Ascending aorta (tissue), 2 donors: ENCODE measurements around the gene ACKR4. TPM values are rescaled to one million over a fixed set of nuclear protein-coding genes. Genes with fewer than 3 reads are reported as not detected.
A peak's percentile ranks its signal among the peaks of the same experiment; 100 is the strongest.
"Not testable (repeated sequence)": the region's sequence is repeated elsewhere in the genome, so short reads cannot be mapped to it uniquely, and the experiment has no call there.

Experiments used
- DNase-seq, 2 donors: peaks; one replicate each; pipeline ENCODE4 v3.0.0-alpha.2; 2019; ENCODE audit warnings: low spot score in 2 of 2
- H3K27ac ChIP-seq, 2 donors: fragments of 200-600 bp; sonication (generic); one replicate each; pipeline ENCODE4 v1.5.1; 2016 to 2017; ENCODE audit warnings: mild to moderate bottlenecking in 1 of 2
- H3K27me3 ChIP-seq: fragments of 200-600 bp; sonication (generic); one replicate; pipeline ENCODE4 v1.5.1; 2017
- H3K36me3 ChIP-seq, 2 donors: fragments of 200-600 bp; sonication (generic); one replicate each; pipeline ENCODE4 v1.5.1; 2016
- H3K4me1 ChIP-seq, 2 donors: fragments of 200-600 bp; sonication (generic); one replicate each; pipeline ENCODE4 v1.5.1; 2016 to 2017; ENCODE audit warnings: mild to moderate bottlenecking in 1 of 2
- H3K4me3 ChIP-seq, 2 donors: fragments of 200-600 bp; sonication (generic); one replicate each; pipeline ENCODE4 v1.5.1; 2016 to 2017; ENCODE audit warnings: mild to moderate bottlenecking in 1 of 2
- H3K9me3 ChIP-seq, 2 donors: fragments of 200-600 bp; sonication (generic); one replicate each; pipeline ENCODE4 v1.5.1; 2016
- CTCF ChIP-seq, 3 experiments: fragments of 200-600 bp in 2 of 3; fragments of 450-650 bp in 1 of 3; sonication (generic) in 2 of 3; IDR thresholded peaks; one replicate each; pipeline ENCODE4 v1.5.1; 2016 to 2019; ENCODE audit warnings: antibody characterized with exemption in 3 of 3, mild to moderate bottlenecking in 1 of 3, moderate library complexity in 1 of 3
- intact Hi-C: fragments of 100-400 bp; cut with DNase I; formaldehyde crosslinking; loops from one replicate; pipeline ENCODE4 v1.15.1; 2023
- total RNA-seq: library from RNA; depleted of rRNA; stranded (reverse); fragments of >200 nt; gene quantifications from one replicate; pipeline ENCODE4 v1.1.0, GENCODE V29; 2016

ACKR4 gene
- total RNA-seq, 1 donor from 2014 or later, result 12.8 TPM

- Histone ChIP-seq H3K36me3 (peaks cover 0 to 10% of the 10 kb centered on the region in 2 donors), H3K4me3 (no peak overlapping the region), H3K27me3 (no peaks in the 10 kb centered on the region), H3K9me3 (no peaks in the 10 kb centered on the region), H3K4me1 (peaks cover 0 to 6% of the 10 kb centered on the region in 2 donors), H3K27ac (no peak overlapping the region)
- DNase-seq, result no peak
- TF ChIP-seq CTCF (IDR thresholded peaks at IDR 0.05), result no peak
- intact Hi-C loops, result no loop called here
Measured at GRCh38 chr3:132630612-132631011, 33.5 kb downstream of the ACKR4 start.

- Histone ChIP-seq H3K9me3 (no peaks in the 10 kb centered on the region), H3K27ac (no peak overlapping the region), H3K36me3 (peaks cover 0 to 20% of the 10 kb centered on the region in 2 donors), H3K27me3 (no peaks in the 10 kb centered on the region), H3K4me1 (peaks cover 0 to 3% of the 10 kb centered on the region in 2 donors), H3K4me3 (no peak overlapping the region)
- intact Hi-C loops, result no loop called here
- TF ChIP-seq CTCF (IDR thresholded peaks at IDR 0.05), result no peak
- DNase-seq, result no peak
Measured at GRCh38 chr3:132635052-132635451, 38.0 kb downstream of the ACKR4 start.

- DNase-seq, result no peak
- Histone ChIP-seq H3K4me1 (peaks cover 0 to 3% of the 10 kb centered on the region in 2 donors), H3K4me3 (no peak overlapping the region), H3K9me3 (no peaks in the 10 kb centered on the region), H3K27me3 (no peaks in the 10 kb centered on the region), H3K27ac (no peak overlapping the region), H3K36me3 (peaks cover 0 to 32% of the 10 kb centered on the region in 2 donors)
- intact Hi-C loops, result no loop called here
- TF ChIP-seq CTCF (IDR thresholded peaks at IDR 0.05), result no peak
Measured at GRCh38 chr3:132637590-132637989, 40.5 kb downstream of the ACKR4 start.

- intact Hi-C loops, result no loop called here
- no peak for TF ChIP-seq CTCF (IDR thresholded peaks at IDR 0.05)
Measured at GRCh38 chr3:132638706-132639105, 41.6 kb downstream of the ACKR4 start.

GRCh38 chr3:132641427-132641826, 44.4 kb downstream of the ACKR4 start:
- H3K4me3 ChIP-seq, H3K27ac ChIP-seq, H3K27me3 ChIP-seq, H3K9me3 ChIP-seq, DNase-seq, H3K4me1 ChIP-seq, intact Hi-C loops: not testable (repeated sequence)
- peaks cover 0 to 27% of the 10 kb centered on the region in 2 donors for H3K36me3 ChIP-seq

More at GRCh38 chr3:132638706-132639105, 41.6 kb downstream of the ACKR4 start:
- Histone ChIP-seq H3K4me1 (peaks cover 0 to 3% of the 10 kb centered on the region in 2 donors), H3K27me3 (no peaks in the 10 kb centered on the region), H3K4me3 (no peak overlapping the region), H3K9me3 (no peaks in the 10 kb centered on the region), H3K27ac (no peak overlapping the region), H3K36me3 (peaks cover 0 to 32% of the 10 kb centered on the region in 2 donors)
- DNase-seq, result no peak

- Histone ChIP-seq H3K27ac (no peak overlapping the region), H3K4me1 (peaks cover 0 to 3% of the 10 kb centered on the region in 2 donors), H3K27me3 (no peaks in the 10 kb centered on the region), H3K4me3 (no peak overlapping the region), H3K36me3 (peaks cover 0 to 22% of the 10 kb centered on the region in 2 donors), H3K9me3 (no peaks in the 10 kb centered on the region)
- peak; percentile 74 to 83 (median 80) for TF ChIP-seq CTCF (IDR thresholded peaks at IDR 0.05)
- DNase-seq, result no peak
- intact Hi-C loops, result loop anchor here (1.0 kb wide), 1 partner anchor 106 kb away; no protein-coding TSS in a partner anchor
Measured at GRCh38 chr3:132641837-132642538, 44.9 kb downstream of the ACKR4 start.
